ENCODE results near the gene ADH4.

GRCh38 chr4:99156992-99157391 lies 12.9 kb upstream of the ADH4 start:
- no peak for TF ChIP-seq SUZ12 (IDR thresholded peaks at IDR 0.05)
- no peak for TF ChIP-seq SP1 (IDR thresholded peaks at IDR 0.05)
- TF ChIP-seq ELF4 (IDR thresholded peaks at IDR 0.05), result no peak
- TF ChIP-seq ARNT (IDR thresholded peaks at IDR 0.05), result no peak
- TF ChIP-seq CTBP1 (IDR thresholded peaks at IDR 0.05; ENCODE audit: borderline replicate concordance), result no peak

Measured in HEK293T (cell line).